ENCODE data around the gene S100A10.

S100A10 gene

DNA sequence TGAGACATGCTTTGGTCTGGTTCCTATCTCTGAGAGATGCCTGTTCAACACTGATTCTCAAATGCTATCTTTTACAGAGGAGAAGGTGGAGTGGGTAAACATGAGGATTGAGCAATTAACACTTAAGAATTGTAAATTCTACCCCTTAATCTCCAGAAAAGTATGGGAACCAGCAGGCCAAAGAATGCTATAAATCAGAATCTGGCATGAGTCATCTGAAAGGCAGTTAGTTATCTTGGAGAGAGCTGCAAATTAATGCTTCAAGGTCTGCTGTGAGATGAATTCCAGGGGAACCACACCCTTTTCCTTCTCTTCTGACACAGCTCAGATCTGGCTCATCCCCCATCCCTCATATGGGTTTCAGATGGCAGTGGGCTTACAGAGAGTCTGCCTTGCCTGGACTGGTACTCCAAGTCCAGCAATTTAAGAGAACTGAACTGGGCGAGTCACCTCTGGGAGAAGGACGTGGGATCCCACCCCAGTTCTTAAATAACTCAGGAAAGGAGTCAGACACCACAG, 5.2 kb downstream of the S100A10 start:
- no peak for DNase-seq (ENCODE audit: low read depth)

DNA sequence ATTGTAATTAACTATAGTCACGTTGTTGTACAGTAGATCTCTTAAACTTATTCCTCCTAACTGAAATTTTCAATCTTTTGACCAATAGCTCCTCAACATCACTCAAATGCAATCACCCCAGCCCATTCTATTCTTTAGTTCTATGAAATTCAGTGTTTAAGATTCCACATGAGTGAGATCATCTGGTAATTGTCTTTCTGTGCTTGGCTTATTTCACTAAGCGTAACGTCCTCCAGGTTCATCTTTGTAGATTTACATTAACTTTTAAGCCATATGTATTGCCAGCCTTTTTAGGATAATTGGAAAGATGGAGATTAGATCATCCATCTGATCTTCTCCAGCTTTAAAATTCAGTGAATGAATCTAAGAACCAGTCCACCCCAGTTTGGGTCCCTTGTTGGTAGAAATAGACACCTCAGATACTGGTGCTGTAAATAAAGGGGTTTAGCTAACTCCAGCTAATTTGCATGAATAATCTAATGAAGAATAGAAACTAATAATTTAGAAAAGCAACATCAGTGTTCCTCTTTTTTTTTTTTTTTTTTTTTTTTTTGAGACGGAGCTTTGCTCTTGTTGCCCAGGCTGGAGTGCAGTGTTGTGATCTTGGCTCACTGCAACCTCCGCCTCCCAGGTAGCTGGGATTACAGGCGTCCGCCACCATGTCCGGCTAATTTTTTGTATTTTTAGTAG, 7.0 kb downstream of the S100A10 start:
- DNase-seq (ENCODE audit: low read depth), result no peak

- no peak for DNase-seq (ENCODE audit: low read depth)
Observed at GRCh38 chr1:151985768-151986167, 7.9 kb downstream of the S100A10 start.

- DNase-seq (ENCODE audit: low read depth), result no peak
Observed at GRCh38 chr1:151985270-151985669, 8.4 kb downstream of the S100A10 start.

GRCh38 chr1:151984313-151984956, 9.2 kb downstream of the S100A10 start:
- no peak for DNase-seq (ENCODE audit: low read depth)

- no peak for DNase-seq (ENCODE audit: low read depth)
Observed at GRCh38 chr1:151982300-151983005, 11.2 kb downstream of the S100A10 start.

- no peak for DNase-seq (ENCODE audit: low read depth)
Observed at GRCh38 chr1:151981178-151981525, 12.5 kb downstream of the S100A10 start.

GRCh38 chr1:151980287-151981177, 13.1 kb downstream of the S100A10 start:
- DNase-seq (ENCODE audit: low read depth), result no peak

GRCh38 chr1:151978922-151979321, 14.7 kb downstream of the S100A10 start:
- DNase-seq (ENCODE audit: low read depth), result no peak

DNA sequence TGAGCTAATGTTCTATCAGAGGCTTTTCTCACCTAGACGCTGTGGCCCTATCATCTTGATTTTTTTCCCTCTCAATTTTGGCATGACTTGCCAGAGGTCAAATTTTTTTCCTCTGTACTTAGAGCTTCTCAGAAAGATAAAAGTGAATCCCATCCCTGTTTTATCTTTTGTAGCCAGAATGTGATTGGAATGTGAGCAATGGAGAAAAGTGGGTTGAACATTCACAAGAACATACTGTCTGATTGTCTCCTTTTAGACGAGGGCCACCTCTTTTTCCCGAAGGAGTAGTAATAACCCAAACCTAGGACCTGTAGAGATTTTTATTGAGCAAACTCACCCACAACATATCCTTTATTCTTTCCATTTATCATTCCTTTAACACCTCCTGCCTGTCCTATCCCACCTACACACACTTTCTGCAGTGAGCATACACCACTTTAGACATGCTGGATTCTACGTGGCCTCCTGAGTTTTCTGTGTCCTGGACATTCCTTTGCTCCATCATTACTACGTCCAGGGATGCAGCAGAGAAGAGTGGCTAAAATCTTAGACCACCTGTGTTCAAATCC, 15.9 kb downstream of the S100A10 start:
- no peak for DNase-seq (ENCODE audit: low read depth)

DNA sequence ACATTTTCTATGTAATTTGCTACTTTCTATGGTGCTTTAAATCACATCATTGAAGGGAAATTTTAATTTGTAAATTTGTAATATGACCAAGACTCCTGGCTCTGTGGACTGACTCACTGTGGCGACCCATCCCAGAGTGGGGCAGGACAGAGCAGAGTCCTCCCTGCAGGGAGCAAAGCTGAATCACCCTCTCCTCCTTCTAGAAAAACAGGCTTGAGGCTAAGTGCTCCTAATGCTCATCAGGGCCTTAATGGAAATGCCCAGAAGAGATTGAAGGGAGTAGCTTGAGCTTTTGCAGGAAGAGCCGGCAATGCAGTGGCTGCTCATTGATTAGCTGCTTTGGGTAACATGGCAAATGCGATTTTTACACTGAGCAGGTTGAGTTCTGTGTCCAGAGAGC, 16.8 kb downstream of the S100A10 start:
- no peak for DNase-seq (ENCODE audit: low read depth)

DNA sequence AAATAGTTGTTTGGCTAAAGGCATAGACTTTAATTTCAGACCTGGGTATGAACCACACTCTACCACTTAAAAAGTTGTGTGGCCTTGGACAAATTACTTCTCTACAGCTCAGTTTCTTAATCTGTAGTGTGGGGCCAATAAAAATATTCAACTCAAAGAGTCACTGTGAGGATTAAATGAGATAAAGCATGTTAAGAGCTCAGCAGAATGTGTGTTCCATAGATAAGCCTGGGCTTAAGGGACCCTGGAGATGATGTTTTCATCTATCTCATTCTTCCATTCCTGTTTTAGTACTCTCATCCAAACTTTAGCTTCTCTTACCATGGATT, 17.7 kb downstream of the S100A10 start:
- DNase-seq (ENCODE audit: low read depth), result no peak

DNA sequence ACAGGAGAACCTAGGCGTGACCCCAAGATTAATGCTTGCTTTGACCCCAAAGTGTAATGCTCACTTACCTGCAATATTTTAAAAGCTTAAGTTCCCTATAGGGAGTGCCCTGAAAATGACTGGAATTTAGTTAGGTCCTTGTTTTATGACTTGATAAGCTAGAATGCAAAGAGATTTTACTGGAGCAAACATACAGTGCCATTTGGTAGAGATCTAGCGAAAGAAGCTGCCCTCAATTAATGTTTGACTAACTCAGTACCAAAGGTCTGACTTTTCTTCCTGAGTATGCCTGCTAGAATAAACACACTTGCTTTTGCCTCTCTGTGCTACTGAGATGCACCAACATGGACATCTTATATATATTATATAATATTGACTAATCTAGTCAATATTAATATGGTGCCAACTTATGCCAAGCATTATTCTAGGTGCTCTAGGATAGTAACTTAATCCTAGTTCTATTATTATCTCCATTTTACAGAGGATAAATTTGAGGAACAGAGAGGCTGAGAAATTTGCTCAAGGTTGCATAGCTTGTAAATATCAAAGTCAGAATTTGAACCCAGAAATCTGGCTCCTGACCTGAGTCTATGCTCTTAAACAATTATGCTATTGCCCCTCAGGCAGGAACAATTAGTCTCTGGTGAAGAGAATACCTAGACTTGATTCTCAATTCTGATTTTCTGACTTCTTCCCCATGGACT, 18.2 kb downstream of the S100A10 start:
- no peak for DNase-seq (ENCODE audit: low read depth)

DNA sequence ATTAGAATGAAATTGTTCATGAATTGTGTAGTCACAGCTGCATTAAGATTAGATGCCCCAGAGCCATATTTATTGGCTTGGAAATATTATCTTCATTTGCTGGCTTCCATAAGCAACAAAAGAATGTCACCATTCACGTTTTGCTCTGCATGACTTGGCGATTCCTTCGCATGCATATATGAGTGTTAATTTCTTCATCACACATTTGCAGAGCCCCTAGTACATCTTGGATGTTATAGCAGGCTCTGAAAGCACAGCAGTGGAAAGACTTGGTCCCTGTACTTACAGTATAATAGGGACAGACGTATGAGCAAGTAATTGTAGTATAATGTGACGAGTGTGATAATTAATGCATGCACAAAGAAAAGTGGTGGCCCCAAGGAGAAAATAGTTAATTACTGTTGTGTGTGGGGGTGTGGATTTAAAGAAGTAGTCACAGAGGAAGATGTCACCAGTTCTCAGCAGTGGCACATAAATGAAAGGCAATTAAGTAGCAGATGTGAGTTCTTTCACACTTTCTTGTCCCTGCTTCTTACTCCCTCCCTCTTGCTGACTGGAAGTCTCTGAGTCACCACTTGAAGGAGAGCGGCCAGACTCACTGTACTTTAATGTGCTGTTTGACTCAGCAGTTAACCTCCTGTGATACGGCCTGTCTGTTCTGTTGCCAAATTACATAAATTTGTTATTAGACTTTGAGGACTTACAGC, 21.0 kb downstream of the S100A10 start:
- DNase-seq (ENCODE audit: low read depth), result no peak

GRCh38 chr1:151970626-151971025, 23.0 kb downstream of the S100A10 start:
- DNase-seq (ENCODE audit: low read depth), result no peak

GRCh38 chr1:151970128-151970527, 23.5 kb downstream of the S100A10 start:
- DNase-seq (ENCODE audit: low read depth), result no peak

- no peak for DNase-seq (ENCODE audit: low read depth)
Observed at GRCh38 chr1:151968791-151969399, 24.8 kb downstream of the S100A10 start.

- no peak for DNase-seq (ENCODE audit: low read depth)
Observed at GRCh38 chr1:151968058-151968457, 25.6 kb downstream of the S100A10 start.

GRCh38 chr1:151967091-151967490, 26.6 kb downstream of the S100A10 start:
- DNase-seq (ENCODE audit: low read depth), result no peak

DNA sequence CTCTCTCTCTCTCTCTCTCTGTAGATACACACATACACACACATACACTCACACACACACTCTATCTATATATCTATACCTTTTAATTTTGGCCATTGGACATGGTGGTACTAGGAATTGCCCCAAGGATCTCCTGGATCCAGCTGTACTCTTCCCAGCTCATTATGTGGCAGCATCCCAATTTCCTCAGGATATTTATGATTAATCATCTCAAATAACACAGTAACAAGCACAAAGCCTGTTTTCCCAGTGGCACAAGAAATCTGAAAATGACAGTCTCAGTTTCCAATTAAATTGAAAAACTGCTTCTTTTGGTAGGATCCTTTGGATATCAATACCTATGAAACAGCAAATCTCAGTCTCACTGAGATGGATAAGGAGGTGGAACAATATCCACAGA, 27.6 kb downstream of the S100A10 start:
- DNase-seq (ENCODE audit: low read depth), result no peak
